ENCODE data around the gene DEDD. TPM values are rescaled to one million over a fixed set of nuclear protein-coding genes. Genes with fewer than 3 reads are reported as not detected.

The DEDD gene
- total RNA-seq, 1 experiment from 2014 or later = 39.2 TPM

- H3K9me3 Mint-ChIP-seq = no peaks in the 10 kb centered on the region
- ChIA-PET CTCF (interaction anchor here (1.3 kb wide), 1 partner anchor 37 kb away, joined by 3 read pairs; the partner anchor contains the start of gene PPOX), POLR2A (interaction anchor here (1.9 kb wide), 1 partner anchor 11 kb away, joined by 4 read pairs; the partner anchor contains the start of genes NIT1 and PFDN2)
- H3K36me3 Mint-ChIP-seq = peaks cover 44% of the 10 kb centered on the region
- no peak for DNase-seq (ENCODE audit: low spot score)
- no peaks in the 10 kb centered on the region for H3K27me3 Mint-ChIP-seq (ENCODE audit: low read depth)
- no peak overlapping the region for H3K27ac Mint-ChIP-seq
- no peak overlapping the region for H3K4me3 Mint-ChIP-seq
- H3K4me1 Mint-ChIP-seq = peaks cover 20% of the 10 kb centered on the region
- TF ChIP-seq FOXJ3 (CRISPR knock-in tag; IDR thresholded peaks at IDR 0.05; ENCODE audit: borderline replicate concordance) (no peak), ETV6 (CRISPR knock-in tag; IDR thresholded peaks at IDR 0.05) (no peak), CBFB (CRISPR knock-in tag; IDR thresholded peaks at IDR 0.05; ENCODE audit: low read depth) (no peak), ZNF219 (CRISPR knock-in tag; IDR thresholded peaks at IDR 0.05; ENCODE audit: borderline replicate concordance) (no peak), ZNF532 (CRISPR knock-in tag; IDR thresholded peaks at IDR 0.05; ENCODE audit: borderline replicate concordance) (no peak), TP53 (CRISPR knock-in tag; IDR thresholded peaks at IDR 0.05) (no peak), FOXP4 (CRISPR knock-in tag; IDR thresholded peaks at IDR 0.05) (no peak), NFE2L1 (CRISPR knock-in tag; IDR thresholded peaks at IDR 0.05) (no peak), PRRX2 (CRISPR knock-in tag; IDR thresholded peaks at IDR 0.05) (no peak), SP1 (CRISPR knock-in tag; conservative IDR thresholded peaks at IDR 0.05) (no peak)
- ATAC-seq = no peak
Measured at GRCh38 chr1:161128591-161129420, 3.7 kb downstream of the DEDD start.

GRCh38 chr1:161127649-161128048 lies 4.8 kb downstream of the DEDD start:
- ATAC-seq (no peak), DNase-seq (ENCODE audit: low spot score) (no peak)
- ChIA-PET POLR2A (interaction anchor here (1.9 kb wide), 1 partner anchor 10 kb away, joined by 4 read pairs; the partner anchor contains the start of genes NIT1 and PFDN2), CTCF (interaction anchor here (1.3 kb wide), 1 partner anchor 38 kb away, joined by 3 read pairs; the partner anchor contains the start of gene PPOX)
- H3K9me3 Mint-ChIP-seq = no peaks in the 10 kb centered on the region
- peaks cover 20% of the 10 kb centered on the region for H3K4me1 Mint-ChIP-seq
- no peak overlapping the region for H3K27ac Mint-ChIP-seq
- peaks cover 56% of the 10 kb centered on the region for H3K36me3 Mint-ChIP-seq
- no peaks in the 10 kb centered on the region for H3K27me3 Mint-ChIP-seq (ENCODE audit: low read depth)
- no peak overlapping the region for H3K4me3 Mint-ChIP-seq
- TF ChIP-seq E2F1 (CRISPR knock-in tag; IDR thresholded peaks at IDR 0.05) (no peak), ZNF281 (CRISPR knock-in tag; IDR thresholded peaks at IDR 0.05) (no peak), MAX (CRISPR knock-in tag; IDR thresholded peaks at IDR 0.05) (no peak), FOXP1 (CRISPR knock-in tag; IDR thresholded peaks at IDR 0.05; ENCODE audit: borderline replicate concordance) (no peak), ZNF425 (CRISPR knock-in tag; conservative IDR thresholded peaks at IDR 0.05) (no peak), NR3C1 (CRISPR knock-in tag; conservative IDR thresholded peaks at IDR 0.05; ENCODE audit: low read depth) (no peak), EMX1 (CRISPR knock-in tag; IDR thresholded peaks at IDR 0.05) (no peak), NFE2L1 (CRISPR knock-in tag; IDR thresholded peaks at IDR 0.05) (no peak), E2F5 (CRISPR knock-in tag; IDR thresholded peaks at IDR 0.05) (no peak)

Data from WTC11 (cell line).